Loucy (cell line): ENCODE measurements around the gene ZNF726.
"Not testable (repeated sequence)": the region's sequence is repeated elsewhere in the genome, so short reads cannot be mapped to it uniquely, and the experiment has no call there.

Experiments
- H2AFZ ChIP-seq: fragments of 200-600 bp; sonication (generic); 2 replicates; pipeline ENCODE4 v1.6.0; 2016; ENCODE audit warnings: antibody characterized with exemption, mild to moderate bottlenecking, low read length, moderate library complexity
- H3F3A ChIP-seq: fragments of 200-600 bp; 2 replicates; pipeline ENCODE4 v1.6.0; 2016; ENCODE audit warnings: antibody characterized with exemption, low read depth, mild to moderate bottlenecking
- H3K27me3 ChIP-seq: fragments of 200-600 bp; sonication (generic); 2 replicates; pipeline ENCODE4 v1.6.1; 2014; ENCODE audit warnings: low read length, mild to moderate bottlenecking; ENCODE audit not compliant: insufficient read depth, poor library complexity, severe bottlenecking
- H3K36me3 ChIP-seq: fragments of 200-600 bp; sonication (generic); 2 replicates; pipeline ENCODE4 v1.6.1; 2016; ENCODE audit warnings: low read length; ENCODE audit not compliant: insufficient read depth
- H3K4me1 ChIP-seq: fragments of 200-600 bp; sonication (generic); 2 replicates; pipeline ENCODE4 v1.5.1; 2014; ENCODE audit warnings: low read length, mild to moderate bottlenecking; ENCODE audit not compliant: insufficient read depth, poor library complexity, severe bottlenecking
- H3K4me2 ChIP-seq: fragments of 200-600 bp; sonication (generic); 2 replicates; pipeline ENCODE4 v1.6.0; 2014; ENCODE audit warnings: antibody characterized with exemption, low read length, low read depth, mild to moderate bottlenecking; ENCODE audit not compliant: poor library complexity, severe bottlenecking
- H3K4me3 ChIP-seq: fragments of 200-600 bp; sonication (generic); 2 replicates; pipeline ENCODE4 v1.5.1; 2014; ENCODE audit warnings: low read length, mild to moderate bottlenecking, mixed read lengths; ENCODE audit not compliant: poor library complexity, severe bottlenecking
- H3K79me2 ChIP-seq: fragments of 200-600 bp; sonication (generic); 2 replicates; pipeline ENCODE4 v1.6.1; 2014; ENCODE audit warnings: low read length; ENCODE audit not compliant: insufficient read depth
- H3K9ac ChIP-seq: fragments of 200-600 bp; sonication (generic); 2 replicates; pipeline ENCODE4 v1.6.0; 2014; ENCODE audit warnings: mild to moderate bottlenecking, low read depth, low read length, moderate library complexity; ENCODE audit not compliant: poor library complexity, severe bottlenecking
- H3K9me2 ChIP-seq: fragments of 200-600 bp; sonication (generic); replicated peaks from 2 replicates; pipeline ENCODE4 v1.6.1; 2016; ENCODE audit warnings: low read depth, low read length, mixed read lengths
- H3K9me3 ChIP-seq: fragments of 200-600 bp; sonication (generic); 2 replicates; pipeline ENCODE4 v1.6.1; 2014; ENCODE audit warnings: mild to moderate bottlenecking, antibody characterized with exemption, low read length, low read depth; ENCODE audit not compliant: insufficient read depth
- H4K20me1 ChIP-seq: fragments of 200-600 bp; sonication (generic); 2 replicates; pipeline ENCODE4 v1.6.0; 2014; ENCODE audit warnings: antibody characterized with exemption, low read length, mild to moderate bottlenecking; ENCODE audit not compliant: insufficient read depth, poor library complexity, severe bottlenecking
- EZH2phosphoT487 ChIP-seq: fragments of 200-600 bp; IDR thresholded peaks from 2 replicates; pipeline ENCODE4 v1.6.1; 2018; ENCODE audit warnings: antibody characterized with exemption, mild to moderate bottlenecking, moderate library complexity, borderline replicate concordance
- TF ChIP-seq, protein P1 (sequence below): fragments of 200-600 bp; sonication (generic); conservative IDR thresholded peaks from 2 replicates; pipeline ENCODE4 v1.5.1; 2014; ENCODE audit warnings: mild to moderate bottlenecking, antibody characterized with exemption, low read length

Gene ZNF726

DNA sequence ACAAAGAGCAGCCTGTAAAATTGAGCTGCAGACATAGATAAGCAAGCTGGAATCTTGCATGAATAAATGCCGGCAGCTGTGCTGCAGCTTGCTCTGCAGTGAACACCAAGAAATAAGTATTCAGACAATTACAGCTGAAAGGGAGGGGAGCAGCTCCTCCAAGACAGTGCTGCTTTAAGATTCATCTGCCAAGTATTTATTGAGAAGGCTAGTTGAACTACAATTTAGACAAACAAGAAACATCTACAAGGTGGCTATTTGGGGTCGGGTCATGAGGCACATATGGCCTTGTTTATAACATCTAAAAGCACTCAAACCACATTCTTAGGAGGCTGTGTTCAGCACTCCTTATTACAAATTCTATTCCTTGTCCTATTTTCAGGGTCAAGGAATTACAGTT lies 34.9 kb downstream of the ZNF726 start:
- Histone ChIP-seq H2AFZ (no peak overlapping the region), H3K9me2 (no peaks in the 10 kb centered on the region), H3K9me3 (no peaks in the 10 kb centered on the region), H3K9ac (no peak overlapping the region), H3K79me2 (no peaks in the 10 kb centered on the region), H3K4me3 (no peak overlapping the region), H3K27me3 (no peaks in the 10 kb centered on the region), H3F3A (no peaks in the 10 kb centered on the region), H3K36me3 (peaks cover 4% of the 10 kb centered on the region; the same call in 1 of the 2 replicates), H4K20me1 (no peaks in the 10 kb centered on the region), H3K4me2 (no peak overlapping the region), H3K4me1 (no peaks in the 10 kb centered on the region)
- TF ChIP-seq EZH2phosphoT487: no peak
- TF ChIP-seq, protein P1, sequence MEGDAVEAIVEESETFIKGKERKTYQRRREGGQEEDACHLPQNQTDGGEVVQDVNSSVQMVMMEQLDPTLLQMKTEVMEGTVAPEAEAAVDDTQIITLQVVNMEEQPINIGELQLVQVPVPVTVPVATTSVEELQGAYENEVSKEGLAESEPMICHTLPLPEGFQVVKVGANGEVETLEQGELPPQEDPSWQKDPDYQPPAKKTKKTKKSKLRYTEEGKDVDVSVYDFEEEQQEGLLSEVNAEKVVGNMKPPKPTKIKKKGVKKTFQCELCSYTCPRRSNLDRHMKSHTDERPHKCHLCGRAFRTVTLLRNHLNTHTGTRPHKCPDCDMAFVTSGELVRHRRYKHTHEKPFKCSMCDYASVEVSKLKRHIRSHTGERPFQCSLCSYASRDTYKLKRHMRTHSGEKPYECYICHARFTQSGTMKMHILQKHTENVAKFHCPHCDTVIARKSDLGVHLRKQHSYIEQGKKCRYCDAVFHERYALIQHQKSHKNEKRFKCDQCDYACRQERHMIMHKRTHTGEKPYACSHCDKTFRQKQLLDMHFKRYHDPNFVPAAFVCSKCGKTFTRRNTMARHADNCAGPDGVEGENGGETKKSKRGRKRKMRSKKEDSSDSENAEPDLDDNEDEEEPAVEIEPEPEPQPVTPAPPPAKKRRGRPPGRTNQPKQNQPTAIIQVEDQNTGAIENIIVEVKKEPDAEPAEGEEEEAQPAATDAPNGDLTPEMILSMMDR: no peak

DNA sequence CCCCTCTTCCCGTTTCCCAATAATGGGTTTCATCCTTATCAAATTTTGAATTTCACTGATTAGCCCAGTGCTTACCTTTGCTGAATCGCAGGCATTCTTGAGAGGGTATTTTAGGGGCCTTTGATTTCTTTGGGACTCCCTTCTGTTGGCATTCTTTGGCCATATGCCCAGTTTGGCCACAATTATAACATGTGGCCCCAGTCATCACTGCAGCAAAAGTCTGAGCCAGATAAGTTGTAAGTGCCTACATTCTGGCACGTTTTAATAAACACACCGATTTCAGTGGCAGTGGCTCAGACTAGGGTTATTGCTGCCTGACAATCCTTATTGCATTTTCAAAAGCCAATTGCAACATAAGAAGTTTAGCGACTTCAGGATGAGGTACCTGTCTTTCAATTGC lies 41.4 kb downstream of the ZNF726 start:
- H3K27me3 ChIP-seq: no peaks in the 10 kb centered on the region
- H3F3A ChIP-seq: no peaks in the 10 kb centered on the region
- H3K4me2 ChIP-seq: no peak overlapping the region
- H2AFZ ChIP-seq: no peak overlapping the region
- H4K20me1 ChIP-seq: no peaks in the 10 kb centered on the region
- peaks cover 4% of the 10 kb centered on the region; the same call in 1 of the 2 replicates for H3K9me3 ChIP-seq
- no peak overlapping the region for H3K4me3 ChIP-seq
- no peaks in the 10 kb centered on the region for H3K79me2 ChIP-seq
- no peaks in the 10 kb centered on the region for H3K9me2 ChIP-seq
- TF ChIP-seq, protein P1: no peak
- no peak for TF ChIP-seq EZH2phosphoT487
- H3K4me1 ChIP-seq: no peaks in the 10 kb centered on the region
- H3K36me3 ChIP-seq: no peaks in the 10 kb centered on the region
- no peak overlapping the region for H3K9ac ChIP-seq

DNA sequence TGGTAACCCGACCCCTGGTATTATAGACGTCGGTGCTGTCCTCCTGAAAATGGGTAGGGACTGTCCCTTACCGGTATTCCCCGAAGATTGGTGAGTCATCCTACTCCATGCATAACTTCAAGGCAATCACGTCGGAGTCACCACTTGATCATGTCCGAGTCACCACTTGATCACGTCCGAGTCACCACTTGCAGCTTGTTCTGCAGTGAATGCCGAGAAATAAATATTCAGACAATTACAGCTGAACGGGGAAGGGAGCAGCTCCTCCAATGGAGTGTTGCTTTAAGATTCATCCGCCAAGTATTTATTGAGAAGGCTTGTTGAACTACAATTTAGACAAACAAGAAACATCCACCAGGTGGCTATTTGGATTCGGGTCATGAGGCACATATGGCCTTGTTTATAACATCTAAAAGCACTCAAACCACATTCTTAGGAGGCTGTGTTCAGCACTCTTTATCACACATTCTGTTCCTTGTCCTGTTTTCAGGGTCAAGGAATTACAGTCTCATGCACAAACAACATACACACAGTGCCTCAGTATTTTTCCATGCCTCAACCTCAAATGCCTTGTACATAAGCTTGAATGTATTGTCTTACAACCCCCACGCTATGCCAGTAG lies 43.1 kb downstream of the ZNF726 start:
- H3K9me3 ChIP-seq: peaks cover 4% of the 10 kb centered on the region; the same call in 1 of the 2 replicates
- H3K9ac ChIP-seq: no peak overlapping the region
- no peak overlapping the region for H3K4me3 ChIP-seq
- H3K79me2 ChIP-seq: no peaks in the 10 kb centered on the region
- no peak for TF ChIP-seq EZH2phosphoT487
- TF ChIP-seq, protein P1: no peak
- H3K4me1 ChIP-seq: no peaks in the 10 kb centered on the region
- H2AFZ ChIP-seq: no peak overlapping the region
- H3K27me3 ChIP-seq: no peaks in the 10 kb centered on the region
- no peaks in the 10 kb centered on the region for H3K36me3 ChIP-seq
- H4K20me1 ChIP-seq: no peaks in the 10 kb centered on the region
- no peaks in the 10 kb centered on the region for H3K9me2 ChIP-seq
- no peak overlapping the region for H3K4me2 ChIP-seq
- H3F3A ChIP-seq: no peaks in the 10 kb centered on the region

DNA sequence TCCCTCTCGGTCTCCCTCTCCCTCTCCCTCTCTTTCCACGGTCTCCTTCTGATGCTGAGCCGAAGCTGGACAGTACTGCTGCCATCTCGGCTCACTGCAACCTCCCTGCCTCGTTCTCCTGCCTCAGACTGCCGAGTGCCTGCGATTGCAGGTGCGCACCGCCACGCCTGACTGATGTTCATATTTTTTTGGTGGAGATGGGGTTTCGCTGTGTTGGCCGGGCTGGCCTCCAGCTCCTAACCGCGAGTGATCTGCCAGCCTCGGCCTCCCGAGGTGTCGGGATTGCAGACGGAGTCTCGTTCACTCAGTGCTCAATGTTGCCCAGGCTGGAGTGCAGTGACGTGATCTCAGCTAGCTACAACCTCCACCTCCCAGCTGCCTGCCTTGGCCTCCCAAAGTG lies 48.7 kb downstream of the ZNF726 start:
- not testable (repeated sequence) for H4K20me1 ChIP-seq, H3K36me3 ChIP-seq, H3K4me3 ChIP-seq, H3K79me2 ChIP-seq, H3K4me2 ChIP-seq, H3K9ac ChIP-seq, H3F3A ChIP-seq, H3K9me3 ChIP-seq, H2AFZ ChIP-seq, H3K27me3 ChIP-seq, H3K4me1 ChIP-seq, H3K9me2 ChIP-seq

DNA sequence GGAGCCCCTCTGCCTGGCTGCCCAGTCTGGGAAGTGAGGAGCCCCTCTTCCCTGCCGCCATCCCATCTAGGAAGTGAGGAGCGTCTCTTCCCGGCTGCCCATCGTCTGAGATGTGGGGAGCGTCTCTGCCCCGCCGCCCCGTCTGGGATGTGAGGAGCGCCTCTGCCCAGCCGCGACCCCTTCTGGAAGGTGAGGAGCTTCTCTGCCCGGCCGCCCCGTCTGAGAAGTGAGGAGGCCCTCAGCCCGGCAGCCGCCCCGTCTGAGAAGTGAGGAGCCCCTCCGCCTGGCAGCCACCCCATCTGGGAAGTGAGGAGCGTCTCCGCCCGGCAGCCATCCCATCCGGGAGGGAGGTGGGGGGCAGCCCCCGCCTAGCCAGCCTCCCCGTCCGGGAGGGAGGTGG lies 49.2 kb downstream of the ZNF726 start:
- H2AFZ ChIP-seq, H3K36me3 ChIP-seq, H3K9me3 ChIP-seq, H3K4me3 ChIP-seq, H3K4me2 ChIP-seq, H3K27me3 ChIP-seq, H3F3A ChIP-seq, H3K9me2 ChIP-seq, H3K9ac ChIP-seq, H3K4me1 ChIP-seq, H3K79me2 ChIP-seq, H4K20me1 ChIP-seq: not testable (repeated sequence)
